ENCODE results near the gene SEC23IP. TPM values are rescaled to one million over a fixed set of nuclear protein-coding genes. Genes with fewer than 3 reads are reported as not detected.
A peak's percentile ranks its signal among the peaks of the same experiment; 100 is the strongest.
"Not testable (repeated sequence)": the region's sequence is repeated elsewhere in the genome, so short reads cannot be mapped to it uniquely, and the experiment has no call there.

Gene SEC23IP
- total RNA-seq, 1 donor from 2014 or later = 90.6 TPM

DNA sequence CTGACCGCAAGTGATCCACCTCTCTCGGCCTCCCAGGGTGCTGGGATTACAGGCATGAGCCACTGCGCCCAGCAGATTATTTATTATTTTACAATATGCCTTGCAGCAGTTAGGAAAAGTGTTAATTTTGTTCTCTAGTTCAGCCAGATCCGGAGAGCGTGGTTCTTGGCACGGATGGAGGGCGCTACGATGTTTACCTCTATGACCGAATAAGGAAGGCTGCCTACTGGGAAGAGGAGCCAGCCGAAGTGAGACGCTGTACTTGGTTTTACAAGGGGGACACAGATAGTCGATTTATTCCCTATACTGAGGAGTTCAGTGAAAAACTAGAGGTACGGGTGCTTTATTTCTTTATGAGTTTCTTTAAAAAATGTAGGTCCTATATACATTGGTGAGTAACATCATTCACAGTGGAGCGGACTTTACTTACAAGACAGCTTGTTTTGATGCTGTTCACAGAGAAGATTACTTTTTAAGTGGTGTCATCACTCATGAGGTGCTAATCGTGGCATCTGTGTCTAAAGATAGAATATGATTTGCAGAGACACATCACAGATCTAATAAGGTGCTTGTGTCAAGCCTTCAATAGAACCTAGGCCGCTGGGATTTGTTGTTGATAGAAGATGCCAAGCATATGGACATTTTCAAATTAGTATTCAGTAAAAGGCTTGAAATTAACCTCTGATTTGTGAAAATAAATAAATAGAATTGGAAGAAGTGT lies 11.6 kb downstream of the SEC23IP start:
- H3K27me3 Mint-ChIP-seq (ENCODE audit: low read depth, unreplicated experiment) = no peaks in the 10 kb centered on the region
- H3K36me3 Mint-ChIP-seq (ENCODE audit: low read depth, unreplicated experiment) = peaks cover 3% of the 10 kb centered on the region

DNA sequence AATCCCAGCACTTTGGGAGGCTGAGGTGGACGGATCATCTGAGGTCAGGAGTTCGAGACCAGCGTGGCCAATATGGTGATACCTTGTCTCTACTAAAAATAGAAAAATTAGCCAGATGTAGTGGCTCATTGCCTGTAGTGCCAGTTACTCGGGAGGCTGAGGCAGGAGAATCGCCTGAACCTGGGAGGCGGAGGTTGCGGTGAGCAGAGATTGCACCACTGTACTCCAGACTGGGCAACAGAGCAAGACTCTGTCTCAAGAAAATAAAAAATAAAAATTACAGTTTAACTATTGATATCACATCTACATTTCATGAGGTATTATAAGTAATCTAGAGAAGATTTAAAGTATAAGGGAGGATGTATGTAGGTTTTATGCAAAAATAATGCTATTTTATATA lies 15.2 kb downstream of the SEC23IP start:
- H3K9me3 Mint-ChIP-seq (ENCODE audit: unreplicated experiment); H3K4me1 Mint-ChIP-seq (ENCODE audit: low read depth, unreplicated experiment); H3K4me2 ChIP-seq (ENCODE audit: low read length); H3K36me3 Mint-ChIP-seq (ENCODE audit: low read depth, unreplicated experiment); H3K9ac ChIP-seq (ENCODE audit: low read length); H3K27ac ChIP-seq (ENCODE audit: low read depth, low read length); H3K9me3 ChIP-seq (ENCODE audit: insufficient read depth, low read depth, low read length); H3K27me3 ChIP-seq (ENCODE audit: insufficient read depth, low read length); H3K4me3 ChIP-seq (ENCODE audit: insufficient read depth, low read depth, low read length); H3K4me1 ChIP-seq (ENCODE audit: insufficient read depth, low read length); H3K27me3 Mint-ChIP-seq (ENCODE audit: low read depth, unreplicated experiment); H3K4me3 Mint-ChIP-seq (ENCODE audit: unreplicated experiment); DNase-seq (ENCODE audit: low read depth); H2AFZ ChIP-seq (ENCODE audit: low read depth, low read length); H3K27ac Mint-ChIP-seq (ENCODE audit: unreplicated experiment); FAIRE-seq: not testable (repeated sequence)
- Histone ChIP-seq H3K36me3 (ENCODE audit: insufficient read depth, low read length) (peaks cover 33% of the 10 kb centered on the region), H3K79me2 (ENCODE audit: insufficient read depth, low read length) (peaks cover 17% of the 10 kb centered on the region), H4K20me1 (ENCODE audit: insufficient read depth, low read length) (peaks cover 13% of the 10 kb centered on the region)

More for the DNA sequence above, 11.6 kb downstream of the SEC23IP start:
- no peak for TF ChIP-seq EZH2 (IDR thresholded peaks at IDR 0.05; ENCODE audit: insufficient read depth, low read length)
- TF ChIP-seq, protein P1, sequence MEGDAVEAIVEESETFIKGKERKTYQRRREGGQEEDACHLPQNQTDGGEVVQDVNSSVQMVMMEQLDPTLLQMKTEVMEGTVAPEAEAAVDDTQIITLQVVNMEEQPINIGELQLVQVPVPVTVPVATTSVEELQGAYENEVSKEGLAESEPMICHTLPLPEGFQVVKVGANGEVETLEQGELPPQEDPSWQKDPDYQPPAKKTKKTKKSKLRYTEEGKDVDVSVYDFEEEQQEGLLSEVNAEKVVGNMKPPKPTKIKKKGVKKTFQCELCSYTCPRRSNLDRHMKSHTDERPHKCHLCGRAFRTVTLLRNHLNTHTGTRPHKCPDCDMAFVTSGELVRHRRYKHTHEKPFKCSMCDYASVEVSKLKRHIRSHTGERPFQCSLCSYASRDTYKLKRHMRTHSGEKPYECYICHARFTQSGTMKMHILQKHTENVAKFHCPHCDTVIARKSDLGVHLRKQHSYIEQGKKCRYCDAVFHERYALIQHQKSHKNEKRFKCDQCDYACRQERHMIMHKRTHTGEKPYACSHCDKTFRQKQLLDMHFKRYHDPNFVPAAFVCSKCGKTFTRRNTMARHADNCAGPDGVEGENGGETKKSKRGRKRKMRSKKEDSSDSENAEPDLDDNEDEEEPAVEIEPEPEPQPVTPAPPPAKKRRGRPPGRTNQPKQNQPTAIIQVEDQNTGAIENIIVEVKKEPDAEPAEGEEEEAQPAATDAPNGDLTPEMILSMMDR (IDR thresholded peaks at IDR 0.05; ENCODE audit: insufficient read depth, low read depth, low read length) = no peak
- Histone ChIP-seq H3K36me3 (ENCODE audit: insufficient read depth, low read length) (peaks cover 29% of the 10 kb centered on the region), H4K20me1 (ENCODE audit: insufficient read depth, low read length) (peaks cover 38% of the 10 kb centered on the region), H3K4me3 (ENCODE audit: insufficient read depth, low read depth, low read length) (no peak overlapping the region), H3K4me2 (ENCODE audit: low read length) (no peak overlapping the region), H3K9me3 (ENCODE audit: insufficient read depth, low read depth, low read length) (no peaks in the 10 kb centered on the region), H3K9ac (ENCODE audit: low read length) (no peak overlapping the region), H3K27me3 (ENCODE audit: insufficient read depth, low read length) (no peaks in the 10 kb centered on the region), H3K79me2 (ENCODE audit: insufficient read depth, low read length) (peaks cover 53% of the 10 kb centered on the region), H3K4me1 (ENCODE audit: insufficient read depth, low read length) (no peaks in the 10 kb centered on the region), H3K27ac (ENCODE audit: low read depth, low read length) (no peak overlapping the region), H2AFZ (ENCODE audit: low read depth, low read length) (no peak overlapping the region)
- Mint-ChIP-seq H3K27ac (ENCODE audit: unreplicated experiment) (no peak overlapping the region), H3K4me1 (ENCODE audit: low read depth, unreplicated experiment) (peaks cover 7% of the 10 kb centered on the region), H3K4me3 (ENCODE audit: unreplicated experiment) (no peak overlapping the region), H3K9me3 (ENCODE audit: unreplicated experiment) (no peaks in the 10 kb centered on the region)
- DNase-seq (ENCODE audit: low read depth) (no peak), FAIRE-seq (no peak)

- Histone ChIP-seq H4K20me1 (ENCODE audit: insufficient read depth, low read length) (peaks cover 9% of the 10 kb centered on the region), H3K36me3 (ENCODE audit: insufficient read depth, low read length) (peaks cover 33% of the 10 kb centered on the region), H3K9me3 (ENCODE audit: insufficient read depth, low read depth, low read length) (no peaks in the 10 kb centered on the region), H3K4me2 (ENCODE audit: low read length) (no peak overlapping the region), H3K9ac (ENCODE audit: low read length) (no peak overlapping the region), H2AFZ (ENCODE audit: low read depth, low read length) (no peak overlapping the region), H3K27ac (ENCODE audit: low read depth, low read length) (no peak overlapping the region), H3K27me3 (ENCODE audit: insufficient read depth, low read length) (no peaks in the 10 kb centered on the region), H3K79me2 (ENCODE audit: insufficient read depth, low read length) (peaks cover 12% of the 10 kb centered on the region), H3K4me1 (ENCODE audit: insufficient read depth, low read length) (no peaks in the 10 kb centered on the region), H3K4me3 (ENCODE audit: insufficient read depth, low read depth, low read length) (no peak overlapping the region)
- no peaks in the 10 kb centered on the region for H3K27me3 Mint-ChIP-seq (ENCODE audit: low read depth, unreplicated experiment)
- DNase-seq (ENCODE audit: low read depth) = no peak
- peaks cover 6% of the 10 kb centered on the region for H3K36me3 Mint-ChIP-seq (ENCODE audit: low read depth, unreplicated experiment)
- H3K27ac Mint-ChIP-seq (ENCODE audit: unreplicated experiment) = peak overlapping the region; percentile 71
- no peaks in the 10 kb centered on the region for H3K9me3 Mint-ChIP-seq (ENCODE audit: unreplicated experiment)
- no peak overlapping the region for H3K4me3 Mint-ChIP-seq (ENCODE audit: unreplicated experiment)
- peaks cover 10% of the 10 kb centered on the region for H3K4me1 Mint-ChIP-seq (ENCODE audit: low read depth, unreplicated experiment)
- no peak for TF ChIP-seq EZH2 (IDR thresholded peaks at IDR 0.05; ENCODE audit: insufficient read depth, low read length)
- TF ChIP-seq, protein P1 (IDR thresholded peaks at IDR 0.05; ENCODE audit: insufficient read depth, low read depth, low read length) = no peak
- FAIRE-seq = no peak
Measured at GRCh38 chr10:119908166-119908565, 15.6 kb downstream of the SEC23IP start.

Data from astrocyte (in vitro differentiated cells and primary cell).